ENCODE measurements around the gene ZC3H4.

- TF ChIP-seq TAF1 (conservative IDR thresholded peaks at IDR 0.05) (no peak), CTCF (IDR thresholded peaks at IDR 0.05; ENCODE audit: low read depth, low read length, missing input control) (no peak), MAX (IDR thresholded peaks at IDR 0.05) (no peak), EGR1 (IDR thresholded peaks at IDR 0.05; ENCODE audit: low read depth in 2 of 2) (no peak), ATF3 (IDR thresholded peaks at IDR 0.05) (no peak), REST (IDR thresholded peaks at IDR 0.05) (no peak), GABPA (IDR thresholded peaks at IDR 0.05 in 1 of 2, conservative IDR thresholded peaks at IDR 0.05 in 1 of 2) (no peak), YY1 (IDR thresholded peaks at IDR 0.05) (no peak), SP1 (IDR thresholded peaks at IDR 0.05) (no peak)
Measured at GRCh38 chr19:47132194-47132852, 18.7 kb upstream of the ZC3H4 start.

All from liver (tissue), 3 donors.